ENCODE measurements around the gene WWTR1.

Gene WWTR1

GRCh38 chr3:149470381-149470780 lies 187.4 kb downstream of the WWTR1 start:
- DNase-seq (ENCODE audit: low read depth) = no peak

DNA sequence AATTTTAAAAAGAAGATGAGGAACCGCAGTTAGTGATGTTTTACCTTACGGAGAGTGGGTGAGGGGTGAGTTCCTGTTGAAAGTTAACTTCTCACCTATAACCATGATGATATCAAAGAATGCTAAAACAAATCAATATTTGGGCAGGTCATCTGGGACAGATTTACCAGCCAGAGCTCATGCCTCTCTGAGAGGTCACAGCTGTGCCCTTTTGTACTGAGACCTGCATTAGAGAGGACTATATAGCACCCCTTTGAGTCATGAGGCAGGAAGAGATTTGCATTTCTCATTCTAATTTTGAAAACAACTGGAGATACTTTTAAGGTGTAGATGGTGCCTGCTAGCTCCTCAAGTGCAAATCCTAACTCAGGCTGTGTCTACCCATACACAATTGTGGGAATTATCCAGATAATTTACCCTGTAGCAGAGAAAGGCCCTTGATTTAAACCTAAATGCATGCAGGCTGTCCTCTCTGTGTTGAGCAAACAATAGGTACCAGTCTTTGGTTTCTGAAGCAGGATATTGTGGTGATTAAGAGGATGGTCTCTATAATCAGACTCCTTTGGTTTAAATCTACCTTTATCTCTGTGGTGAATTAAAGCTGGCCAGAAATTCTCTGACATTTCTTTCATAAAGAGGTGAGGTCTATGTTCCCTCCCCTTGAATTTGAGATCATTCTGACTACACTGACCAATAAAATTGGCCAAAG lies 189.2 kb downstream of the WWTR1 start:
- no peak for DNase-seq (ENCODE audit: low read depth)

All from HS-5 (cell line).